ENCODE measurements around the gene INHBB.

Gene INHBB

GRCh38 chr2:120381192-120381591, 35.3 kb downstream of the INHBB start:
- Histone ChIP-seq H4K20me1 (ENCODE audit: insufficient read depth, low read length) (no peaks in the 10 kb centered on the region), H3K27ac (ENCODE audit: low read depth, low read length, poor library complexity, severe bottlenecking) (no peak overlapping the region), H3K36me3 (ENCODE audit: insufficient read depth, low read length) (no peaks in the 10 kb centered on the region), H3K9me2 (ENCODE audit: low read depth, low read length) (no peaks in the 10 kb centered on the region), H3K4me2 (ENCODE audit: low read length) (no peak overlapping the region), H3K9me3 (ENCODE audit: low read length) (no peaks in the 10 kb centered on the region), H3K4me3 (ENCODE audit: low read depth, low read length, poor library complexity, severe bottlenecking) (no peak overlapping the region), H3K27me3 (ENCODE audit: insufficient read depth, low read length) (no peaks in the 10 kb centered on the region; the same call in 1 of the 2 replicates), H2AFZ (ENCODE audit: low read length) (no peak overlapping the region), H3F3A (ENCODE audit: insufficient read depth, low read length) (no peaks in the 10 kb centered on the region), H3K9ac (ENCODE audit: low read length) (no peak overlapping the region), H3K4me1 (ENCODE audit: insufficient read depth, low read length, severe bottlenecking) (no peaks in the 10 kb centered on the region), H3K79me2 (ENCODE audit: insufficient read depth, low read length) (no peaks in the 10 kb centered on the region)
- TF ChIP-seq CTCF (IDR thresholded peaks at IDR 0.05; ENCODE audit: low read length), result no peak
- no peak for TF ChIP-seq EZH2 (IDR thresholded peaks at IDR 0.05; ENCODE audit: borderline replicate concordance, low read length)

GRCh38 chr2:120381661-120382060, 35.7 kb downstream of the INHBB start:
- no peak for TF ChIP-seq EZH2 (IDR thresholded peaks at IDR 0.05; ENCODE audit: borderline replicate concordance, low read length)
- no peak for TF ChIP-seq CTCF (IDR thresholded peaks at IDR 0.05; ENCODE audit: low read length)

GRCh38 chr2:120382541-120383144, 36.7 kb downstream of the INHBB start:
- H3K4me3 ChIP-seq (ENCODE audit: low read depth, low read length, poor library complexity, severe bottlenecking), result no peak overlapping the region
- no peak for TF ChIP-seq EZH2 (IDR thresholded peaks at IDR 0.05; ENCODE audit: borderline replicate concordance, low read length)
- no peak for TF ChIP-seq CTCF (IDR thresholded peaks at IDR 0.05; ENCODE audit: low read length)
- H3K4me2 ChIP-seq (ENCODE audit: low read length), result no peak overlapping the region
- H3K9me2 ChIP-seq (ENCODE audit: low read depth, low read length), result no peaks in the 10 kb centered on the region
- no peak overlapping the region for H3K9ac ChIP-seq (ENCODE audit: low read length)
- H2AFZ ChIP-seq (ENCODE audit: low read length), result no peak overlapping the region
- H3K27me3 ChIP-seq (ENCODE audit: insufficient read depth, low read length), result no peaks in the 10 kb centered on the region
- no peaks in the 10 kb centered on the region for H3F3A ChIP-seq (ENCODE audit: insufficient read depth, low read length)
- no peaks in the 10 kb centered on the region for H3K4me1 ChIP-seq (ENCODE audit: insufficient read depth, low read length, severe bottlenecking)
- H3K36me3 ChIP-seq (ENCODE audit: insufficient read depth, low read length), result no peaks in the 10 kb centered on the region
- H3K27ac ChIP-seq (ENCODE audit: low read depth, low read length, poor library complexity, severe bottlenecking), result no peak overlapping the region
- no peaks in the 10 kb centered on the region for H4K20me1 ChIP-seq (ENCODE audit: insufficient read depth, low read length)
- no peaks in the 10 kb centered on the region for H3K79me2 ChIP-seq (ENCODE audit: insufficient read depth, low read length)
- H3K9me3 ChIP-seq (ENCODE audit: low read length), result no peaks in the 10 kb centered on the region

More at GRCh38 chr2:120381661-120382060, 35.7 kb downstream of the INHBB start:
- H3K4me2 ChIP-seq (ENCODE audit: low read length), result no peak overlapping the region
- no peaks in the 10 kb centered on the region for H4K20me1 ChIP-seq (ENCODE audit: insufficient read depth, low read length)
- H3K9me3 ChIP-seq (ENCODE audit: low read length), result no peaks in the 10 kb centered on the region
- H3K36me3 ChIP-seq (ENCODE audit: insufficient read depth, low read length), result no peaks in the 10 kb centered on the region
- no peak overlapping the region for H3K9ac ChIP-seq (ENCODE audit: low read length)
- H3K79me2 ChIP-seq (ENCODE audit: insufficient read depth, low read length), result no peaks in the 10 kb centered on the region
- no peaks in the 10 kb centered on the region; the same call in 1 of the 2 replicates for H3K27me3 ChIP-seq (ENCODE audit: insufficient read depth, low read length)
- H3K27ac ChIP-seq (ENCODE audit: low read depth, low read length, poor library complexity, severe bottlenecking), result no peak overlapping the region
- no peaks in the 10 kb centered on the region for H3K4me1 ChIP-seq (ENCODE audit: insufficient read depth, low read length, severe bottlenecking)
- no peak overlapping the region for H2AFZ ChIP-seq (ENCODE audit: low read length)
- H3K9me2 ChIP-seq (ENCODE audit: low read depth, low read length), result no peaks in the 10 kb centered on the region
- no peak overlapping the region for H3K4me3 ChIP-seq (ENCODE audit: low read depth, low read length, poor library complexity, severe bottlenecking)
- no peaks in the 10 kb centered on the region for H3F3A ChIP-seq (ENCODE audit: insufficient read depth, low read length)
